HepG2 (cell line): ENCODE results near the gene RHOD. TPM values are rescaled to one million over a fixed set of nuclear protein-coding genes. Genes with fewer than 3 reads are reported as not detected.

Experiments
- ATAC-seq: fragments of 200-7000 bp; cut with Tn5 transposase; 3 replicates; pipeline ENCODE4 v1.9.1; 2020; ENCODE audit warnings: mild to moderate bottlenecking, moderate library complexity
- BruUV-seq: library from RNA; stranded (reverse); fragments of 400-500 nt; replicated peaks from 2 replicates; lab custom pipeline; 2021; lab: Mats Ljungman, UMichigan
- CTCF ChIA-PET: fragments of 300-600 bp; formaldehyde crosslinking; extraction: SDS; loops from one replicate; lab custom pipeline; 2021; ENCODE audit warnings: low total read pairs, inconsistent platforms, low intra/inter-chr PET ratio; lab: Yijun Ruan, JAX
- POLR2A ChIA-PET: fragments of 350-600 bp; sonication (Branson Sonifier 250); formaldehyde crosslinking; loops from one replicate; lab custom pipeline; 2020; ENCODE audit warnings: antibody characterized with exemption, inconsistent platforms; lab: Yijun Ruan, JAX
- DNase-seq: peaks from one replicate; pipeline ENCODE4 v3.0.0-alpha.2; 2015; ENCODE audit warnings: low spot score
- FAIRE-seq: peaks from 3 replicates; lab custom pipeline; 2011; peaks lifted over from hg19 to GRCh38; lab: Jason Lieb, UNC
- H2AFZ ChIP-seq: one replicate; pipeline ENCODE4 v1.6.1; 2011; ENCODE audit warnings: low read length, inconsistent platforms
- H3K27ac ChIP-seq: fragments of 300-600 bp; 3 replicates; pipeline ENCODE4 v1.8.0; 2011; ENCODE audit warnings: mixed run types, mild to moderate bottlenecking, mixed read lengths, low read length, inconsistent platforms; ENCODE audit not compliant: insufficient read depth; ENCODE audit errors: extremely low read length
- H3K27me3 ChIP-seq, 2 experiments: fragments of 200-600 bp in 1 of 2; 2 replicates in 1 of 2; 3 replicates in 1 of 2; pipeline versions ENCODE4 v1.6.0 to v1.8.0; 2011; ENCODE audit warnings: low read length in 2 of 2, mild to moderate bottlenecking in 2 of 2, moderate library complexity in 2 of 2, inconsistent platforms in 1 of 2; ENCODE audit not compliant: insufficient read depth in 2 of 2, control insufficient read depth in 1 of 2
- H3K36me3 ChIP-seq, 2 experiments: fragments of 200-600 bp in 1 of 2; replicated peaks in 1 of 2; 2 replicates in 1 of 2; 3 replicates in 1 of 2; pipeline versions ENCODE4 v1.5.1 to v1.8.0; 2011; ENCODE audit warnings: low read length in 2 of 2, inconsistent platforms in 1 of 2; ENCODE audit not compliant: insufficient read depth in 2 of 2, control insufficient read depth in 1 of 2
- H3K4me1 ChIP-seq: 2 replicates; pipeline ENCODE4 v1.5.1; 2012; ENCODE audit warnings: low read length, inconsistent platforms; ENCODE audit not compliant: insufficient read depth
- H3K4me2 ChIP-seq: 2 replicates; pipeline ENCODE4 v1.6.0; 2011; ENCODE audit warnings: low read depth, low read length, inconsistent platforms
- H3K4me3 ChIP-seq, 3 experiments: fragments of 200-600 bp in 1 of 3; sonication (generic), shearing (Covaris generic) in 1 of 3; replicated peaks in 1 of 3; 2 replicates each; pipeline ENCODE4 v1.5.1; 2011 to 2016; ENCODE audit warnings: low read length in 3 of 3, inconsistent platforms in 2 of 3, low read depth in 2 of 3, mild to moderate bottlenecking in 2 of 3, control low read depth in 1 of 3, mixed read lengths in 1 of 3; ENCODE audit not compliant: insufficient read depth in 1 of 3
- H3K79me2 ChIP-seq: one replicate; pipeline ENCODE4 v1.6.1; 2011; ENCODE audit warnings: low read length, inconsistent platforms; ENCODE audit not compliant: insufficient read depth
- H3K9ac ChIP-seq: 2 replicates; pipeline ENCODE4 v1.6.0; 2011; ENCODE audit warnings: mild to moderate bottlenecking, low read depth, low read length, inconsistent platforms; ENCODE audit not compliant: insufficient read depth
- H3K9me3 ChIP-seq: 2 replicates; pipeline ENCODE4 v1.5.1; 2012; ENCODE audit warnings: mild to moderate bottlenecking, low read length
- H4K20me1 ChIP-seq: 2 replicates; pipeline ENCODE4 v1.6.0; 2011; ENCODE audit warnings: inconsistent platforms, mild to moderate bottlenecking, low read length, moderate library complexity; ENCODE audit not compliant: insufficient read depth
- AHDC1 ChIP-seq: sonication (generic); formaldehyde crosslinking; IDR thresholded peaks from 2 replicates; pipeline ENCODE4 v1.5.1; 2020; ENCODE audit warnings: mild to moderate bottlenecking, missing genetic modification reagents, borderline replicate concordance
- BORCS8-MEF2B ChIP-seq: sonication (generic); formaldehyde crosslinking; IDR thresholded peaks from 2 replicates; pipeline ENCODE4 v1.8.0; 2022; ENCODE audit warnings: mild to moderate bottlenecking, missing genetic modification reagents
- FOSL1 ChIP-seq: sonication (generic); formaldehyde crosslinking; IDR thresholded peaks from 2 replicates; pipeline ENCODE4 v1.9.0; 2021; ENCODE audit warnings: missing genetic modification reagents, borderline replicate concordance
- GPBP1L1 ChIP-seq: sonication (generic); formaldehyde crosslinking; IDR thresholded peaks from 2 replicates; pipeline ENCODE4 v1.5.0; 2020; ENCODE audit warnings: mild to moderate bottlenecking, missing genetic modification reagents
- HMGA1 ChIP-seq: sonication (generic); formaldehyde crosslinking; conservative IDR thresholded peaks from 2 replicates; pipeline ENCODE4 v1.4.0; 2020; ENCODE audit warnings: missing genetic modification reagents
- KAT7 ChIP-seq: IDR thresholded peaks from 2 replicates; pipeline ENCODE4 v1.6.1; 2018; ENCODE audit warnings: borderline replicate concordance, missing compliant biosample characterization
- NFATC3 ChIP-seq: sonication (generic); formaldehyde crosslinking; IDR thresholded peaks from 2 replicates; pipeline ENCODE4 v1.5.1; 2020; ENCODE audit warnings: mild to moderate bottlenecking, missing genetic modification reagents
- POLR2AphosphoS5 ChIP-seq: IDR thresholded peaks from 2 replicates; pipeline ENCODE4 v1.6.1; 2012; ENCODE audit warnings: low read depth, low read length
- SIN3A ChIP-seq: IDR thresholded peaks from 2 replicates; pipeline ENCODE4 v1.6.1; 2011; ENCODE audit warnings: low read depth, mild to moderate bottlenecking, control low read depth, low read length, borderline replicate concordance
- SMC3 ChIP-seq: IDR thresholded peaks from 2 replicates; pipeline ENCODE4 v1.6.1; 2011; ENCODE audit warnings: low read length, improper control_type of control experiment
- TOE1 ChIP-seq: sonication (generic); formaldehyde crosslinking; IDR thresholded peaks from 2 replicates; pipeline ENCODE4 v1.4.0; 2020; ENCODE audit warnings: mild to moderate bottlenecking, missing genetic modification reagents
- ZNF264 ChIP-seq: sonication (generic); formaldehyde crosslinking; IDR thresholded peaks from 2 replicates; pipeline ENCODE4 v1.4.0; 2020; ENCODE audit warnings: missing genetic modification reagents
- ZNF3 ChIP-seq: IDR thresholded peaks from 2 replicates; pipeline ENCODE4 v1.7.0; 2017; ENCODE audit warnings: inconsistent platforms
- ZNF335 ChIP-seq: sonication (generic); formaldehyde crosslinking; IDR thresholded peaks from 2 replicates; pipeline ENCODE4 v1.4.0; 2020; ENCODE audit warnings: missing genetic modification reagents
- WGBS: methylation state at CpG from one replicate; pipeline ENCODE4 v1.1.6; 2017; ENCODE audit warnings: low lambda C conversion rate; 5-methylcytosine and 5-hydroxymethylcytosine counted together
- in situ Hi-C: cut with HindIII; loops from 2 replicates; pipeline ENCODE4 v1.10.0; 2017; ENCODE audit warnings: low pct_unique_long_range_greater_than_20kb; ENCODE audit not compliant: extremely low pct_ligation_motif_present
- intact Hi-C: fragments of 100-400 bp; cut with micrococcal nuclease; formaldehyde crosslinking; loops from one replicate; pipeline ENCODE4 v1.10.0; 2022; ENCODE audit not compliant: unreplicated experiment
- polyA plus RNA-seq, 8 experiments: library from polyadenylated mRNA; depleted of rRNA in 3 of 8; stranded (reverse) in 7 of 8; unstranded in 1 of 8; fragments of >200 nt; fragmentation: Illumina TruSeq in 4 of 8; extraction: Trizol in 4 of 8; gene quantifications; 2 replicates each; pipeline versions ENCODE4 v1.2.1 to v1.2.3, GENCODE V29; 2011 to 2016; ENCODE audit warnings: low read depth in 4 of 8, missing spikeins in 1 of 8, mixed read lengths in 1 of 8; ENCODE audit not compliant: insufficient read depth in 1 of 8
- total RNA-seq, 5 experiments: library from RNA; depleted of rRNA; stranded (reverse); fragments of >200 nt; fragmentation: Illumina TruSeq; extraction: Trizol; gene quantifications; 2 replicates each; pipeline ENCODE4 v1.2.3, GENCODE V29; 2016; ENCODE audit warnings: low read depth in 1 of 5

Gene RHOD
- total and polyA plus RNA-seq, 2 of the 13 experiments (the other 11 are each of a cell fraction or from before 2014, with no cell fraction given), result 0.27 to 0.98 TPM

- Histone ChIP-seq H4K20me1 (no peaks in the 10 kb centered on the region), H3K9ac (no peak overlapping the region), H3K36me3 (no peaks in the 10 kb centered on the region), H3K27ac (no peak overlapping the region), H3K4me1 (no peaks in the 10 kb centered on the region), H3K4me2 (no peak overlapping the region), H3K79me2 (no peaks in the 10 kb centered on the region), H2AFZ (no peak overlapping the region), H3K9me3 (no peaks in the 10 kb centered on the region), H3K4me3 (no peak overlapping the region)
- no peak for ATAC-seq
- intact Hi-C loops (no loop called here), in situ Hi-C loops (no loop called here)
- WGBS, result 48% methylated on average over 8 of the region's 8 CpGs
- no peak for DNase-seq
- ChIA-PET CTCF (no interaction called here), POLR2A (no interaction called here)
- FAIRE-seq, result no peak
- BruUV-seq, result no TSS peak
- TF ChIP-seq HMGA1, result no peak
- no peak for TF ChIP-seq ZNF3
- TF ChIP-seq, all 625 proteins: peak for 0
- peaks cover 0 to 27% of the 10 kb centered on the region in 2 experiments; a peak in 4 of 5 replicates for H3K27me3 ChIP-seq
Observed at GRCh38 chr11:67033661-67034166, 22.9 kb upstream of the RHOD start.

GRCh38 chr11:67034350-67034749 is 22.3 kb upstream of the RHOD start:
- no peaks in the 10 kb centered on the region for H3K36me3 ChIP-seq
- no peak overlapping the region for H3K4me3 ChIP-seq
- in situ Hi-C loops (no loop called here), intact Hi-C loops (no loop called here)
- WGBS, result 67% methylated on average over 1 of the region's 6 CpGs
- peaks cover 0 to 27% of the 10 kb centered on the region in 2 experiments; a peak in 4 of 5 replicates for H3K27me3 ChIP-seq
- ChIA-PET CTCF (no interaction called here), POLR2A (no interaction called here)
- no peak overlapping the region for H3K9ac ChIP-seq
- BruUV-seq, result no TSS peak
- no peaks in the 10 kb centered on the region for H4K20me1 ChIP-seq
- no peak overlapping the region for H2AFZ ChIP-seq
- DNase-seq (no peak), FAIRE-seq (no peak), ATAC-seq (no peak)
- H3K4me1 ChIP-seq, result no peaks in the 10 kb centered on the region
- no peak overlapping the region for H3K4me2 ChIP-seq
- H3K9me3 ChIP-seq, result no peaks in the 10 kb centered on the region
- no peak overlapping the region for H3K27ac ChIP-seq
- H3K79me2 ChIP-seq, result no peaks in the 10 kb centered on the region
- TF ChIP-seq AHDC1 (CRISPR knock-in tag) (no peak), SIN3A (no peak), POLR2AphosphoS5 (no peak), KAT7 (CRISPR knock-in tag) (no peak), SMC3 (no peak), ZNF264 (CRISPR knock-in tag) (no peak), BORCS8-MEF2B (CRISPR knock-in tag) (no peak), TOE1 (CRISPR knock-in tag) (no peak), FOSL1 (CRISPR knock-in tag) (no peak), ZNF335 (no peak), NFATC3 (CRISPR knock-in tag) (no peak), GPBP1L1 (CRISPR knock-in tag) (no peak)
